ENCODE data around the gene MZT2B. TPM values are rescaled to one million over a fixed set of nuclear protein-coding genes. Genes with fewer than 3 reads are reported as not detected.
"Not testable (repeated sequence)": the region's sequence is repeated elsewhere in the genome, so short reads cannot be mapped to it uniquely, and the experiment has no call there.

MZT2B gene
- total RNA-seq, 1 donor from 2014 or later = 369 TPM

DNA sequence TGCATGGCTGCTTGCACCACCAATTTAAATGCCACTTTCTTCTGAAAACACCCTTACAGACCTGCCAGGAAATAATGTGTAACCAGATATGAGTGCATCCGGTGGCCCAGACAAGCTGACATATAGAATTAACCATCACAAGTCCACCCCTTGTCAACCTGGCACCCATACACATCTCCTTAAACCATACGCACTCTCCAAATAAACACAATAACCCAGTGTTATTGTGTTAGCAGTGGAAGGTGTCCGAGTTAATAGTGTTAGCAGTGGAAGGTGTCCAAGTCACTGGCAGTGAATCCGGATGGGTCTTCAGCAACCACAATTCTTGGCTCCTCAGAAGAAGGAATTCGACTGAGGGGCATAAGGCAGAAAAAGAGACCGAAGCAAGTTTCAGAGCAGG, 33.5 kb upstream of the MZT2B start:
- H3K4me3 ChIP-seq (ENCODE audit: low read depth, low read length); DNase-seq (ENCODE audit: low read depth): not testable (repeated sequence)

DNA sequence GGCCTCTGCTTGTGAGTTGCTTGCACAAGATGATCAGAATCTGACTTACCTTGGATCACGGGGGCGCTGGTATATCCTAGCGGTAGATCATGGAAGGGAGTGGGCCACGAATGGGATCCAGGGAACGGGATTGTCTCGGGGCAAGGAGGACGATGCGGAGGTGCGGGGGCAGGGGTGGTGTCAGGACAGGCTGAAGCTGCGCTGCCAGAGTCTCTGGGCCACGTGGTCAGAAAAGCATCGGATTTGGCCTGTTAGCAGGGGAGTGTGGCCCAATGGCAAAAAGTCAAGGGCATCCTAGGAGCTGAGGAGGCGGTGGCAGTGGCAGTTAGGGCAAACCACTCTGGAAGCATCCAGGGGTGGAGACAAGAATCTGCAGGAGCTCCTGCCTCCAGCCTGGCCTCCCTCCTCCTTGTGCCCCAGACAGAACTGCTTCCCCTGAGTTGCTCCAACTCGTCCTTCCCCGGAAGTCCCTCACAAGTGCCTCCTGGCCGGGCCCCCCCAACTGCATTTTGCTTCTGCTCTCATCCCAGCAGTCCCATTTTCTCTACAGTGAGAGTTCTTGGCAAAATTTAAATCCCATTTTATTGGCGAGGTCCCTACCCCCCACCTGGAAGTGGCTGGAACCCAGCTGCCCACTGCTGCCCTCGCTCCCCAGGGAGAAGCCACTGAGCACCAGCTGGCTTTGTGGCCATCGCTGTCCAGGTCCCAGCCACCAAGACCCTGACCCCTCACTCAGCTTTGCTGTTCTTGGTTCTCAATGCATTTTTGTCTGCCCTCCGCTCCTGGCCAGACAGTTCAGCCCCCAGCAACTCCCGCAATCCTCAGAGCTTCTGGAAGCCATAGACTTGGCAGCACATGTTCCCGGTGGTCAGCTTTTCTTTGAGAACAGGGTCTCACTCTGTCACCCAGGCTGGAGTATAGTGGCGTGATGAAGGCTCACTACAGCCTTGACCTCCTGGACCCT, 31.6 kb upstream of the MZT2B start:
- TF ChIP-seq, protein P1, sequence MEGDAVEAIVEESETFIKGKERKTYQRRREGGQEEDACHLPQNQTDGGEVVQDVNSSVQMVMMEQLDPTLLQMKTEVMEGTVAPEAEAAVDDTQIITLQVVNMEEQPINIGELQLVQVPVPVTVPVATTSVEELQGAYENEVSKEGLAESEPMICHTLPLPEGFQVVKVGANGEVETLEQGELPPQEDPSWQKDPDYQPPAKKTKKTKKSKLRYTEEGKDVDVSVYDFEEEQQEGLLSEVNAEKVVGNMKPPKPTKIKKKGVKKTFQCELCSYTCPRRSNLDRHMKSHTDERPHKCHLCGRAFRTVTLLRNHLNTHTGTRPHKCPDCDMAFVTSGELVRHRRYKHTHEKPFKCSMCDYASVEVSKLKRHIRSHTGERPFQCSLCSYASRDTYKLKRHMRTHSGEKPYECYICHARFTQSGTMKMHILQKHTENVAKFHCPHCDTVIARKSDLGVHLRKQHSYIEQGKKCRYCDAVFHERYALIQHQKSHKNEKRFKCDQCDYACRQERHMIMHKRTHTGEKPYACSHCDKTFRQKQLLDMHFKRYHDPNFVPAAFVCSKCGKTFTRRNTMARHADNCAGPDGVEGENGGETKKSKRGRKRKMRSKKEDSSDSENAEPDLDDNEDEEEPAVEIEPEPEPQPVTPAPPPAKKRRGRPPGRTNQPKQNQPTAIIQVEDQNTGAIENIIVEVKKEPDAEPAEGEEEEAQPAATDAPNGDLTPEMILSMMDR (conservative IDR thresholded peaks at IDR 0.05; ENCODE audit: low read depth, low read length) = no peak

DNA sequence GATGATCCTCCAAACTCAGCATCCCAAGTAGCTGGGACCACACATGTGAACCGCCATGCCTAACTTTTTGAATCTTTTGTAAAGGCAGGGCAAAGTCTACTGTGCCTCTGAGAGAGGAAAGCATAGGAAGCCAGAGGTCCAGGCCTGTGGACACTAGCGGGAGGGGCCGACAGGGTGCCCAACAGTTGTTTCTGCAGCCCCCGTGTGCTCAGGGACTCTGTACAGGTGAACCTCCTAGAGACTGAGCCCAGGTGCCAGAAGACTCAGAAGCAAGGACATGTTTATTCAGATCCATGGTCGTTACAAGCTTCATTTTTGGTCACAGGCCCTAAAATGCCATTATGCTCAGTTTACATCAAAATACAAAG, 30.9 kb upstream of the MZT2B start:
- H3K4me3 ChIP-seq (ENCODE audit: low read depth, low read length); DNase-seq (ENCODE audit: low read depth): not testable (repeated sequence)

More for the DNA sequence above, 31.6 kb upstream of the MZT2B start:
- no peak for DNase-seq (ENCODE audit: low read depth)
- H3K4me3 ChIP-seq (ENCODE audit: low read depth, low read length) = no peak overlapping the region

DNA sequence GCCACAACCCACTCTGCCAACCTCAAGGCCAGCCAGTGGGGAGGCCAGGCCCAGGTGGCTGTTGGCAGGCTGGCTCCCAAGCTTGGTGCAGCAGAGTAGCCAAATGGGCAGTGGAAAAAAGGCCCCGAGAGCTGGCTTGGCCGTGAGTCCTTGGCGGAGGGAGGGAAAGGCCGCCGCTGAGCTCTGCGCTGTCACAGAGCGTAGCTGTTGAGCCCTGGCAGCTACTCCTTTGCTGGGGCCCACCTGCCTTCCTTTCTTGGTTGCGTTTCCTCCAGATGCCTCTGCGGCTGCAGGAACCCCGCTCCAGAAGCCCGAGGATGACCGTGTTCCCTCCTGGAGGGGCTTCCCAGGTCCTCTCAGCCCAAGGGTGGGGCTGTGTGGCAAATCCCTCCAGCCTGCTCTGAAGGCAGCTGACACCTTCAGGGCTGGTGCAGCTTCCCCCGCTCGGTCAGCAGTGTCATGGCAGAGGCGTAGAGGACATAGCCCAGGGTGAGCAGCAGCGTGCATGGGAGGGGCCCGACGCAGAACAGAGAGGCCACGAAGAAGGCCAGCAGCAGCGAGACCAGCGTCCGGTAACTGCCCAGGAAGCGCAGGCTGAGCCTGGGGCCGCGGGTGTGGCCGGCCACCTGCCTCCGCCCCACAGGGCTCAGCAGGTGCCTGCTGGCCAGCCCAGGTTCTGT, 29.8 kb upstream of the MZT2B start:
- H3K4me3 ChIP-seq (ENCODE audit: low read depth, low read length) = not testable (repeated sequence)

DNA sequence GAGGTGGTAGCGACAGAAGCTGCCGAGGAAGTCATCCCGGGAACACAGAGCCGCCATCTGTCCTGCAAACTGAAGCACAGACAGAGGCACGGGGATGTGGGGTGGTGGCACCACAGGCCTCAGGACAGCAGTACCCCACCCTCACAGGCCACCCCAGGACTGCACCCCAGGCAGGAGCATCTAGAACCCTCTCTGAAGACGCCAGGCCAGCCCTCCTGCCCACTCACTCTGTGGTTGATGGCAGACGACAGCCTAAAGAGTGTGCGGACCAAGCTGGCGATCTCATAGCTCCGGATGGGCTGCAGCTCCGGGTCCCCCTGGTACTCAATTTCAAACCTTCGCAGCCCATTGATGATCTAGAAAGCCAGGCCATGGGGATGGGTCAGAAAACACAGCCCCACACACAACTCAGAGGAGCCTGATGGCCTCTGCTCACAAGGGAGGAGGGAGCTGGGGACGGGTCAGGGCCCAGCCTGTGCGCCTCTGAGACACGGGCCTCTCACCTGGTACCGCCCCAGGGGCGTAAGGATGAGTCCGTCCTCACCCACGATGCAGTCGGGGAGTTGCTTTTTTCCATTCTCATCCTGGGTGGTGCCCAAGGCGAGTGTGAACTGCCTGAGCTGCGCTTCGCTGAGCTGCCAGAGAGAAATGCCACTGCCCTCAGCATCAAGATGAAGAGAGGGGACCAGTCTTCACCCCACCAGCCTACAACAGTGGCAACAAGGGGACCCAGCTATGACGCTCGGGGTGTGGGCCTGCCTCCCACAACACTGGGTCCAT, 29.1 kb upstream of the MZT2B start:
- TF ChIP-seq, protein P1 (conservative IDR thresholded peaks at IDR 0.05; ENCODE audit: low read depth, low read length) = no peak
- H3K4me3 ChIP-seq (ENCODE audit: low read depth, low read length) = no peak overlapping the region
- DNase-seq (ENCODE audit: low read depth) = no peak

More for the DNA sequence above, 29.8 kb upstream of the MZT2B start:
- DNase-seq (ENCODE audit: low read depth) = not testable (repeated sequence)

DNA sequence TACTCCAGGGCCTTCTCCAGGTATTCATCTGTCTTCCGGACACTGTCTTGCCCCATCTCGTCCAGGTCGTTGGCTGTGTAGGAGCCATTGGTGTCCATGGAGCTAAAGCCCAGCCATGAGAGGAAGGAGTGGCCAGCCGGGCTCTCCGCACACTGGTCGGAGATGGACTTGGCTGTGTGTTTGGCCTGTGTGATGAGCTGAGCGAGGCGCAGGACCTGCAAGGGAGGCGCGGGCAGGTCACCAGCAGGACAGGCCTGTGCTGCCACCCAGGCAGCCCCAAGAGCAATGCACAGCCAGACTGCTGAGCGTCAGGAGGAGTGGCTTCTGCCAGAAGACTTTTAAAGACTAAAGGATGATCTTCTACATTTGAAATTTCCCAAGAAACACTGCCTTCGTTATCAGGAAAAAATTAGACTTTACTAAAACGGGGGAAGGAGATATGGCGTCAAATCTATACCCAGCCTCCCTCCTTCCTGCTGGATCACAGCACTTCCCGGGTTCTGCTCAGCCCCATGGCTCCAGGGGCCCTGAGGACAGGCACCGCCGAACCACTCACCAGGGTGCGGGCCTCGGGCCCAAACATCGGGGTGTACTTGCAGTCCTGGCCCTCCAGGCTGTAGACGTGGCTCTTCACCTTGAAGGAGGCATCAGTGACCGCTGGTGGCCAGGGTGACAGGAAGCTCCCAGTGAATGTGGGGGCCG, 28.2 kb upstream of the MZT2B start:
- DNase-seq (ENCODE audit: low read depth); H3K4me3 ChIP-seq (ENCODE audit: low read depth, low read length): not testable (repeated sequence)

DNA sequence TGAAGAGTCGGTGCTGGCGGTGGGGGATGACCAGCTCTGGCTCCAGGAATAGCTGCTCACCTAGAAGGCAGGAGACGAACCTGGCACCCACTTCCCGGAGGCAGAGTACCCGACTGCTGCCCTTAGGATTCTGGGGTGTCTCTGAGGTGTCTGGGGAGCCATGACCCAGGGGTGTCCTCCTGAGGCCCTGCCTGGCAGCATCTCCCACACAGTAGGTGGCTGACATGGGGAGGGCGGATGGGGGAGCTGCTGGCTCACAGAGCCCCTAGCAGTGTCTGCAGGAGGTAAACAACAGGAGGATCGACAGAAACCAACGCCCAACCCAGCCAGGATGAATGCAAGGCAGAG, 27.7 kb upstream of the MZT2B start:
- not testable (repeated sequence) for DNase-seq (ENCODE audit: low read depth); H3K4me3 ChIP-seq (ENCODE audit: low read depth, low read length)

DNA sequence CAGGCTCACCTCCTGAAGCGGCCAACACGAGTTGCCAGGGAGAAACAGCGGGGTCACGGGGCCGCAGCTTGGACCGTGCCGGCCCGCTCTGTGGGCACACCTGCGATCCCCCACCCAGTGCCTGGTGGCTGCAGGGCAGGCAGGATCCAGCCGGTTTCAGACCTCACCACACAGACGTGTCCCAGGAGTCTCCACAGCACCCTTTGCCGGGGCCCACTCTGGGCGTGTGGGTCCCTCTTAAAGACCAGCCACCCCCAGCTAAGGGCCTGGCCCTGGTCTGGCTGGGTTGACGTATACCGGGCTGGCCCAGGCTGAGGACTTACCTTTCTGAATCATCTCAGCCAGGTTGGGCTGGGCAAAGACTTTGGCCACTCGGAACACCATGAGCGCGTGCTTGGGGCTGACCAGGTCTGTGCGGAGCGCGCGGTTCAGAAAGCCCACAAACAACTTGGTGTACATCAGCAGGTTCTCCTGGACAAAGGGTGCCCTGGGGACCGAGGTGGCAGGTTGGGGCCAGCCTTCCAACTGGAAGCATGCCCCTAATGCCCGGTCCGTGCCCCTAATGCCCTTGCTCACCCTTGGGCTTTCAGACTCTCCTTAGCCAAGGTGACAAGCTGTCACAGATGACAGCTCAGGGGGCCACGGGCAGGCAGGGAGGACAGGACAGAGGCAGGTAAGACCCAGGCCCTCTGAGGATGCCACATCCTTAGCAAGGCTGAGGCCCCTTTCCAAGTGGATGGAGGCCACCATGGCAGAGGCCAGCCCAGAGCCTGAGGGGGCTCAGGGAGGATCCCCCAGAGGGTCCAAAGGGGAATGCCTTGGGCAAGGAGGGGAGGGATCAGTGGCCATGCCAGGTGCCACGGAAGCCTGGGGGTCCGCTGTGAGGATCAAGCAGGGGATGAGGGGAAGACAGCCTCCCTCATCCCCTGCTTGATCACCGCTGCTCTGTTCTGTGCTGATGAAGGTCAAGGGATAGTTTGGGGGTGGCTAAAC, 27.0 kb upstream of the MZT2B start:
- no peak for DNase-seq (ENCODE audit: low read depth)
- H3K4me3 ChIP-seq (ENCODE audit: low read depth, low read length) = no peak overlapping the region
- TF ChIP-seq, protein P1 (conservative IDR thresholded peaks at IDR 0.05; ENCODE audit: low read depth, low read length) = no peak
